Activated B cell treated with CpG ODN at 0.5 μM for 24 hours (primary cell): ENCODE results near the gene OTOP3. TPM values are rescaled to one million over a fixed set of nuclear protein-coding genes. Genes with fewer than 3 reads are reported as not detected.

Experiments used
- ATAC-seq: fragments of 200-7000 bp; cut with Tn5 transposase; one replicate; pipeline ENCODE4 v1.10.0; 2021; ENCODE audit warnings: low read depth, mild to moderate bottlenecking, moderate library complexity
- CTCF ChIA-PET: fragments of 350-600 bp; sonication (Branson Sonifier 250); formaldehyde crosslinking; loops from one replicate; lab custom pipeline; 2021; ENCODE audit warnings: antibody characterized with exemption; lab: Charles Lee
- POLR2A ChIA-PET: fragments of 350-600 bp; sonication (Branson Sonifier 250); formaldehyde crosslinking; loops from one replicate; lab custom pipeline; 2021; ENCODE audit warnings: antibody characterized with exemption; lab: Charles Lee
- DNase-seq: peaks from one replicate; pipeline ENCODE4 v3.0.0; 2022
- H3K27ac Mint-ChIP-seq: one replicate; pipeline ENCODE4 v1.8.0; 2020; ENCODE audit warnings: mixed read lengths
- H3K27me3 Mint-ChIP-seq: one replicate; pipeline ENCODE4 v1.8.0; 2021; ENCODE audit warnings: mixed read lengths
- H3K36me3 Mint-ChIP-seq: one replicate; pipeline ENCODE4 v1.8.0; 2021; ENCODE audit warnings: low read depth, mixed read lengths
- H3K4me1 Mint-ChIP-seq: one replicate; pipeline ENCODE4 v1.8.0; 2021; ENCODE audit warnings: mixed read lengths
- H3K4me3 Mint-ChIP-seq: one replicate; pipeline ENCODE4 v1.8.0; 2020; ENCODE audit warnings: mild to moderate bottlenecking, mixed read lengths
- H3K9me3 Mint-ChIP-seq: one replicate; pipeline ENCODE4 v1.8.0; 2020; ENCODE audit warnings: mixed read lengths
- intact Hi-C: fragments of 100-400 bp; cut with micrococcal nuclease; formaldehyde crosslinking; loops from one replicate; pipeline ENCODE4 v1.15.1; 2024
- total RNA-seq: library from RNA; stranded (reverse); gene quantifications from 2 replicates; pipeline ENCODE4 v1.2.3, GENCODE V29; 2022
- TF ChIP-seq, protein P1 (sequence below): fragments of 200-600 bp; IDR thresholded peaks from one replicate; pipeline ENCODE4 v1.8.0; 2022; ENCODE audit warnings: antibody characterized with exemption, mild to moderate bottlenecking

The OTOP3 gene, protein sequence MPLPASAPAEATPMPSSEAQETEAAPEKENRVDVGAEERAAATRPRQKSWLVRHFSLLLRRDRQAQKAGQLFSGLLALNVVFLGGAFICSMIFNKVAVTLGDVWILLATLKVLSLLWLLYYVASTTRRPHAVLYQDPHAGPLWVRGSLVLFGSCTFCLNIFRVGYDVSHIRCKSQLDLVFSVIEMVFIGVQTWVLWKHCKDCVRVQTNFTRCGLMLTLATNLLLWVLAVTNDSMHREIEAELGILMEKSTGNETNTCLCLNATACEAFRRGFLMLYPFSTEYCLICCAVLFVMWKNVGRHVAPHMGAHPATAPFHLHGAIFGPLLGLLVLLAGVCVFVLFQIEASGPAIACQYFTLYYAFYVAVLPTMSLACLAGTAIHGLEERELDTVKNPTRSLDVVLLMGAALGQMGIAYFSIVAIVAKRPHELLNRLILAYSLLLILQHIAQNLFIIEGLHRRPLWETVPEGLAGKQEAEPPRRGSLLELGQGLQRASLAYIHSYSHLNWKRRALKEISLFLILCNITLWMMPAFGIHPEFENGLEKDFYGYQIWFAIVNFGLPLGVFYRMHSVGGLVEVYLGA
- not detected in 2 replicates for total RNA-seq

DNA sequence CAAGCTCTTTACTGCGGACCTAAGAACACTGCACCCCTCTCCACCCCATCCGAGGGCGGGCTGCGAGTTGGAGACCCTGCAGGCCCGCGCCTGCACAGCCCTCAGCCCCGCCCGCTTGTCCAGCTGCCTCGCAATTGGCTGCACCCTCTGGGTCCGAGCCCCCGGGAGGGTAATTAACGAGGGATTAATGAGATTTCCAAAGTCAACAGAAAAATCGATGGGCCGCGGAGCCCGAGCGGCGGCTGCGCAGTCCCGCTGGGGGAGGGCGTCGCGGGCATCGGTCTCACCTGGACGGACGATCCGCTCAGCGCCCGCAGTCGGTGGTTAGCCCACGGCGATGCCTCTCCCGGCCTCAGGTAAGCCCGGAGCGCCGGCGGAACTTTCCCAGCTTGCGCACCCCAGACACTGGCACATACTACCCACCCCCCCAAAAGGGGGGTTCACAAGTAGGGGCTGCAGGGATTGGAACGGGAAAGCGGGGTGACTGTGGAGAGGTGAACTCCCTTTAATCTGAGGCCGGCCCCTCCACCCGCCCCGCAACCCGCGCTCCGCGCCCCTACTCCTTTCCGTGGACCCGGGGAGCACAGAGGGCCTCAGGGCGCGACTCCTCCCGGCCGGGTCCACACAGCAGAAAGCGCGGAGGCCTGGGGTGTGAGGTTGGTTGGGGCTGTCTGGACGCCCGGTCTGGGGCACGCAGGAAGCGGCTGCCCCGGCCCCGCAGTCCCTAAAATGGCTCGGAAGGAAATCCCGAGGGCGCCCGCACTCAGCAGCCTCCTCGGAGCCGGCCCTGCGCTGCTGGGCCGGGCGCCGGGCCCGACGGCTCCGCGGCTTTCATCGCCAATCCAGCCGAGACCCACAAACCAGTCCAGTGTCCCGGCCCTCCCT is at the start of gene OTOP3:
Gene OTOP3, plus strand, starts transcription at position 314 of the 885 bp plus-strand sequence. Its CDS starts 24 bp downstream, at position 338.
- no peaks in the 10 kb centered on the region for H3K4me1 Mint-ChIP-seq
- no peak within 1 kb of the TSS for H3K4me3 Mint-ChIP-seq
- no peaks in the 10 kb centered on the region for H3K36me3 Mint-ChIP-seq
- POLR2A ChIA-PET = no interaction called here
- H3K27me3 Mint-ChIP-seq = peaks cover 60% of the 10 kb centered on the region
- CTCF ChIA-PET = no interaction called here
- intact Hi-C loops = loop anchor here (5.0 kb wide), 1 partner anchor 34 kb away; no protein-coding TSS in a partner anchor
- TF ChIP-seq, protein P1, sequence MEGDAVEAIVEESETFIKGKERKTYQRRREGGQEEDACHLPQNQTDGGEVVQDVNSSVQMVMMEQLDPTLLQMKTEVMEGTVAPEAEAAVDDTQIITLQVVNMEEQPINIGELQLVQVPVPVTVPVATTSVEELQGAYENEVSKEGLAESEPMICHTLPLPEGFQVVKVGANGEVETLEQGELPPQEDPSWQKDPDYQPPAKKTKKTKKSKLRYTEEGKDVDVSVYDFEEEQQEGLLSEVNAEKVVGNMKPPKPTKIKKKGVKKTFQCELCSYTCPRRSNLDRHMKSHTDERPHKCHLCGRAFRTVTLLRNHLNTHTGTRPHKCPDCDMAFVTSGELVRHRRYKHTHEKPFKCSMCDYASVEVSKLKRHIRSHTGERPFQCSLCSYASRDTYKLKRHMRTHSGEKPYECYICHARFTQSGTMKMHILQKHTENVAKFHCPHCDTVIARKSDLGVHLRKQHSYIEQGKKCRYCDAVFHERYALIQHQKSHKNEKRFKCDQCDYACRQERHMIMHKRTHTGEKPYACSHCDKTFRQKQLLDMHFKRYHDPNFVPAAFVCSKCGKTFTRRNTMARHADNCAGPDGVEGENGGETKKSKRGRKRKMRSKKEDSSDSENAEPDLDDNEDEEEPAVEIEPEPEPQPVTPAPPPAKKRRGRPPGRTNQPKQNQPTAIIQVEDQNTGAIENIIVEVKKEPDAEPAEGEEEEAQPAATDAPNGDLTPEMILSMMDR = no peak
- H3K9me3 Mint-ChIP-seq = no peaks in the 10 kb centered on the region
- ATAC-seq = no peak
- no peak within 1 kb of the TSS for H3K27ac Mint-ChIP-seq
- no peak for DNase-seq

GRCh38 chr17:74888469-74888868 is 47.2 kb upstream of the OTOP3 start:
- H3K4me3 Mint-ChIP-seq = no peak overlapping the region
- TF ChIP-seq, protein P1 = no peak
- peaks cover 33% of the 10 kb centered on the region for H3K27me3 Mint-ChIP-seq
- ATAC-seq = no peak
- no peak overlapping the region for H3K27ac Mint-ChIP-seq
- H3K9me3 Mint-ChIP-seq = no peaks in the 10 kb centered on the region
- POLR2A ChIA-PET = no interaction called here
- CTCF ChIA-PET = no interaction called here
- DNase-seq = no peak
- no peaks in the 10 kb centered on the region for H3K36me3 Mint-ChIP-seq
- intact Hi-C loops = no loop called here
- H3K4me1 Mint-ChIP-seq = no peaks in the 10 kb centered on the region

DNA sequence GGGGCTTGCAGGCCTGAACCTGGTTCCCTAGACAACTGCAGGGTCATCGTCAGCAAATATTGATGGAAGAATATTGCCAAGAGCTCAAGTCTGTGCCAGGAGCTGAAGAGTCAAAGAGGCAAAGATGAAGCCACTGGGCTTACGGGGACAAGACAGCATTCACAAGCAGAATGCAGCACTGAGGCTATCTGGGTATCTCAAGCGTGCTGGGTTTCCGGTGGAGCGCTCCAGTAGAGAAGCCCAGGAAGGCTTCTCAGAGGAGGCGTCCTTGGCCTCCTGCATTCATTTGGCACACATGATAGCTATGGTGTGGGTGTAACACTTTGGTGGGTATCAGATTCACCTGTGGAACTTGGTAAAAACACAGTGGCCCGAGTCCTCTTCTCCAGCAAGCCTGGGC is 45.1 kb upstream of the OTOP3 start:
- DNase-seq = no peak

DNA sequence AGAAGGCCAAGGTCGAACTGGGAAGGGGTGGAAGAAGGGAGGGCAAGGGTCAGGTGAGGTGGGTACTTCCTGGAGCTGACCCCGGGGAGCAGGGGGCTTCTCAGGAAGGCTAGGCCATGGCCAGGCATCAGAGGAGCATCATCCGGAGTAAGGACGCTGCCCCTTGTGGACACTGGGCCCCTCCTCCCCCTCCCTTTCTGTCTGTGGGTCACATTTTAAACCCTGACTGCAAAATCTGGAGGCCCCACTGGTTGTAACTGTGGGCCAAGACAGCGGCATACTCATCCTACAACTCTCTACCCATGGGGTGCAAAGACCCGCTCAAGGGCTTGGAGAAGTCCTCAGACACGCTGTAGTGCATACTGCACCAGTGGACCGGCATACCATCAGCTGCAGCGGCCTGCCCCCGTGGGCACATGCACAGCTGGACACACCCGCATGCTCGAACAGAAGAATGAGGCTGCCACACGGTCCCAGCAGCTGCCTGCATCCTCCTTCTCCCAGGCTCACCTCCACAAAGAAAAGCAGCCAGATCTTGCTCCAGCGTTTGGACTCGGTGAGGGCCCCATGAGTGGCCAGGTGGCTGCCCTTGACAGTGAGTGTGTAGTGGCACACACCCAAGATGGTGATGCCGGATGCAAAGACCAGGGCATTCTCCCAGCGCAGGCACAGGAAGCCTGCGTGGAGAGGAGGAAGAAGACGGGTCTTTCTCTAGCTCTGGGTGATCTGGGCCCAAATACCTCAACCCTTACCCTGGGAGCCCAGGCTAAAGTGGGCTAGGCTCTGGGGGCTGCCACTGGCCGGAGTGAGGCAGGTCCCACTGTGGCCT is 43.5 kb upstream of the OTOP3 start:
- TF ChIP-seq, protein P1 = no peak
- Mint-ChIP-seq H3K4me3 (no peak overlapping the region), H3K36me3 (no peaks in the 10 kb centered on the region), H3K9me3 (no peaks in the 10 kb centered on the region), H3K4me1 (peaks cover 4% of the 10 kb centered on the region), H3K27me3 (peaks cover 25% of the 10 kb centered on the region), H3K27ac (no peak overlapping the region)
- DNase-seq (no peak), ATAC-seq (no peak)
- intact Hi-C loops = no loop called here
- ChIA-PET CTCF (no interaction called here), POLR2A (no interaction called here)

More for the DNA sequence above, 45.1 kb upstream of the OTOP3 start:
- Mint-ChIP-seq H3K4me3 (no peak overlapping the region), H3K27me3 (peaks cover 29% of the 10 kb centered on the region), H3K9me3 (no peaks in the 10 kb centered on the region), H3K4me1 (peaks cover 4% of the 10 kb centered on the region), H3K36me3 (no peaks in the 10 kb centered on the region), H3K27ac (no peak overlapping the region)
- no peak for ATAC-seq
- POLR2A ChIA-PET = no interaction called here
- TF ChIP-seq, protein P1 = no peak
- intact Hi-C loops = no loop called here
- CTCF ChIA-PET = no interaction called here
